Fibroblast of lung (primary cell): Measurements from ENCODE around the gene GAB1.

Experiments used
- CTCF ChIP-seq, 2 donors: IDR thresholded peaks in 1 of 2; conservative IDR thresholded peaks in 1 of 2; 1 replicate in 1 of 2; 2 replicates in 1 of 2; pipeline ENCODE4 v1.5.1; 2011 to 2012; ENCODE audit warnings: low read length in 2 of 2, control low read depth in 1 of 2, inconsistent platforms in 1 of 2, low read depth in 1 of 2, mild to moderate bottlenecking in 1 of 2
- EZH2 ChIP-seq: IDR thresholded peaks from 2 replicates; pipeline ENCODE4 v1.5.1; 2012; ENCODE audit warnings: low read length, control low read depth, mild to moderate bottlenecking; ENCODE audit errors: missing control alignments

DNA sequence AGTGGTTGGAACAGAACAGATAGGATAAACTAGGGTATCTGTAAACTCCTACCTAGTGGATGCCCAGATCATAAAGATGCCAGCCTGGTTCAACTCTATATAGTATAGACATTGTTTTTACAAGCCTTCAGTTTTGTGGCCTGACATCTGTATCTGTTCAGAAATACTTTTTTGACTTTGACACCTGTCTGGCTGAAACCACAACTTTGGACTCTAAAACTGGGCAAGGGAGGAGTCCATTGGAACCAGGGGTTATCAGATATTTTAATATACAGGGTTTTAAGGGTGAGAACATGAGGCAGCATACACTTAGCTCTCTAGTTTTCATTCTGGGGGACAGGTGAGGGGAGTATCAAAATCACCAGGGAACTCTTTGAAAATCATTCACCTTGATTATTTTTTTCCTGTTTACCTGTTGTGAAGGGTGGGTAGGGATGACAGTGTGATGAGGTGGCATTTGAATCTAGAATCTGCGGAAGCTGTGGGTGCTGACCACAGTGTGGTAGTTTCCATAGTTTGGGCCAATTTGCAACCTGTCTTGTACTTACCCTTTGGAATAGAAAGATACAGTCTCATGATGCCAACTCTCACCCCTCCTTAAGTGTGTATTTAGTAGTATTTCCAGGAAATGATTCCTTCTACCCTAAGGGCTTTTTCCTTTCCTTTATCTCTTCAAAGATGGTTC is 20.6 kb downstream of the GAB1 start:
- no peak for TF ChIP-seq EZH2
- no peak for TF ChIP-seq CTCF (conservative IDR thresholded peaks at IDR 0.05 in 1 of 2, IDR thresholded peaks at IDR 0.05 in 1 of 2; ENCODE audit: low read depth in 1 of 2, low read length in 2 of 2)
